Right lobe of liver (tissue), 4 donors: ENCODE results near the gene DPP6.

ENCODE experiments used
- POLR2A ChIP-seq: fragments of 450-650 bp; IDR thresholded peaks from one replicate; pipeline ENCODE4 v1.6.1; 2017; ENCODE audit warnings: antibody characterized with exemption, mild to moderate bottlenecking
- TF ChIP-seq, protein P1 (sequence below), 4 donors: fragments of 200-600 bp in 3 of 4; fragments of 450-650 bp in 1 of 4; IDR thresholded peaks; one replicate each; pipeline versions ENCODE4 v1.5.1 to v1.8.0; 2016 to 2022; ENCODE audit warnings: antibody characterized with exemption in 4 of 4, mild to moderate bottlenecking in 2 of 4
- donor health status: DM: no; HTN: no; CAD: no.
- donor health status: DM: no; HTN: no; CAD: no.
- donor health status: DM: no; HTN: yes; CAD: no.

DNA sequence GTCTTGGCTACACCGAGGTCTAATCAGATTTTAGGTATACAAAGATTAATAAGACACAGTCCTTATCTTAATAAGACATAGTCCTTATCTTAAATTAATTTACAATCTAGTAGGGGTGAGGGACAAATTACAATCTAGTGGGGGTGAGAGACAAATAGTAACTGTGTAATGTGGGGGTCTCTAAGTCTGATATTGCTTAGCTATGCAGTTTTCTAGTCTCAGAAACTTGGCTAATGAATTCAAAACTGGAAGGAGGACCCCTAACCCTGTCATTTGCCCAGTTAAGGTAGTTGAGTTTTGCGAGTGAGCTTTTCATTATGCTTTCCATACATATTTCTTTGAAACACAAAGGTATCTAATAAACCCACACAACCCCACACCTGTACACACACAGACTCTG lies 136.1 kb downstream of the DPP6 start:
- TF ChIP-seq POLR2A, result no peak
- TF ChIP-seq, protein P1, sequence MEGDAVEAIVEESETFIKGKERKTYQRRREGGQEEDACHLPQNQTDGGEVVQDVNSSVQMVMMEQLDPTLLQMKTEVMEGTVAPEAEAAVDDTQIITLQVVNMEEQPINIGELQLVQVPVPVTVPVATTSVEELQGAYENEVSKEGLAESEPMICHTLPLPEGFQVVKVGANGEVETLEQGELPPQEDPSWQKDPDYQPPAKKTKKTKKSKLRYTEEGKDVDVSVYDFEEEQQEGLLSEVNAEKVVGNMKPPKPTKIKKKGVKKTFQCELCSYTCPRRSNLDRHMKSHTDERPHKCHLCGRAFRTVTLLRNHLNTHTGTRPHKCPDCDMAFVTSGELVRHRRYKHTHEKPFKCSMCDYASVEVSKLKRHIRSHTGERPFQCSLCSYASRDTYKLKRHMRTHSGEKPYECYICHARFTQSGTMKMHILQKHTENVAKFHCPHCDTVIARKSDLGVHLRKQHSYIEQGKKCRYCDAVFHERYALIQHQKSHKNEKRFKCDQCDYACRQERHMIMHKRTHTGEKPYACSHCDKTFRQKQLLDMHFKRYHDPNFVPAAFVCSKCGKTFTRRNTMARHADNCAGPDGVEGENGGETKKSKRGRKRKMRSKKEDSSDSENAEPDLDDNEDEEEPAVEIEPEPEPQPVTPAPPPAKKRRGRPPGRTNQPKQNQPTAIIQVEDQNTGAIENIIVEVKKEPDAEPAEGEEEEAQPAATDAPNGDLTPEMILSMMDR (IDR thresholded peaks at IDR 0.05), result no peak
